Measurements from ENCODE around the gene PNMA5.

PNMA5 gene

GRCh38 chrX:152943826-152944225, 50.1 kb downstream of the PNMA5 start:
- no peak overlapping the region for H3K4me3 ChIP-seq (ENCODE audit: low read depth, low read length)
- no peak for TF ChIP-seq CTCF (conservative IDR thresholded peaks at IDR 0.05; ENCODE audit: low read depth, low read length)
- no peak for DNase-seq (ENCODE audit: low read depth)

- no peak for DNase-seq (ENCODE audit: low read depth)
- H3K4me3 ChIP-seq (ENCODE audit: low read depth, low read length), result peak overlapping the region; percentile 70
- no peak for TF ChIP-seq CTCF (conservative IDR thresholded peaks at IDR 0.05; ENCODE audit: low read depth, low read length)
These were observed 51.9 kb downstream of the PNMA5 start for GRCh38 chrX:152942077-152942442.

- TF ChIP-seq CTCF (conservative IDR thresholded peaks at IDR 0.05; ENCODE audit: low read depth, low read length), result peak; percentile 73
- DNase-seq (ENCODE audit: low read depth), result peak; percentile 93
- H3K4me3 ChIP-seq (ENCODE audit: low read depth, low read length), result peak overlapping the region; percentile 70
These were observed 52.4 kb downstream of the PNMA5 start for GRCh38 chrX:152941328-152942076.
